Measurements from ENCODE around the gene USP17L15.
"Not testable (repeated sequence)": the region's sequence is repeated elsewhere in the genome, so short reads cannot be mapped to it uniquely, and the experiment has no call there.

Gene USP17L15

GRCh38 chr4:9234085-9234484 lies at the start of gene USP17L15:
Gene USP17L15 (plus strand): TSS chr4:9234385. CDS start chr4:9234385, 0 bp downstream.
- not testable (repeated sequence) for ATAC-seq

GRCh38 chr4:9210357-9210756 lies 23.8 kb upstream of the USP17L15 start, which contains the start of gene USP17L10:
Gene USP17L10 (plus strand): TSS chr4:9210657. CDS start chr4:9210657, 0 bp downstream.
- ATAC-seq, result not testable (repeated sequence)

- ATAC-seq, result not testable (repeated sequence)
Measured at GRCh38 chr4:9214701-9215100, 19.5 kb upstream of the USP17L15 start.

- not testable (repeated sequence) for ATAC-seq
Measured at GRCh38 chr4:9215105-9215504, 19.1 kb upstream of the USP17L15 start, which contains the start of gene USP17L11. Gene USP17L11 (plus strand): TSS chr4:9215405. CDS start chr4:9215405, 0 bp downstream.

- ATAC-seq, result not testable (repeated sequence)
Measured at GRCh38 chr4:9219852-9220251, 14.3 kb upstream of the USP17L15 start, which contains the start of gene USP17L12. Gene USP17L12 (plus strand): TSS chr4:9220152. CDS start chr4:9220152, 0 bp downstream.

GRCh38 chr4:9224596-9224995 lies 9.6 kb upstream of the USP17L15 start, which contains the start of gene USP17L13:
Gene USP17L13 (plus strand): TSS chr4:9224896. CDS start chr4:9224896, 0 bp downstream.
- not testable (repeated sequence) for ATAC-seq

GRCh38 chr4:9230249-9230648 lies 3.9 kb upstream of the USP17L15 start:
- ATAC-seq, result not testable (repeated sequence)

- ATAC-seq, result not testable (repeated sequence)
Measured at GRCh38 chr4:9238461-9238860, 4.3 kb downstream of the USP17L15 start.

GRCh38 chr4:9243579-9243978 lies 9.4 kb downstream of the USP17L15 start, which contains the start of gene USP17L17:
Gene USP17L17 (plus strand): TSS chr4:9243879. CDS start chr4:9243879, 0 bp downstream.
- not testable (repeated sequence) for ATAC-seq

GRCh38 chr4:9247953-9248680 lies 13.9 kb downstream of the USP17L15 start, which contains the start of gene USP17L18:
Gene USP17L18 (plus strand): TSS chr4:9248630. CDS start chr4:9248630, 0 bp downstream.
- ATAC-seq, result not testable (repeated sequence)

GRCh38 chr4:9253078-9253477 lies 18.9 kb downstream of the USP17L15 start, which contains the start of gene USP17L19:
Gene USP17L19 (plus strand): TSS chr4:9253378. CDS start chr4:9253378, 0 bp downstream.
- ATAC-seq, result not testable (repeated sequence)

GRCh38 chr4:9257824-9258223 lies 23.6 kb downstream of the USP17L15 start, which contains the start of gene USP17L20:
Gene USP17L20 (plus strand): TSS chr4:9258124. CDS start chr4:9258124, 0 bp downstream.
- ATAC-seq, result not testable (repeated sequence)

GRCh38 chr4:9262572-9262971 lies 28.4 kb downstream of the USP17L15 start, which contains the start of gene USP17L21:
Gene USP17L21 (plus strand): TSS chr4:9262872. CDS start chr4:9262872, 0 bp downstream.
- ATAC-seq, result not testable (repeated sequence)

- not testable (repeated sequence) for ATAC-seq
Measured at GRCh38 chr4:9267319-9267718, 33.1 kb downstream of the USP17L15 start, which contains the start of gene USP17L22. Gene USP17L22 (plus strand): TSS chr4:9267619. CDS start chr4:9267619, 0 bp downstream.

- not testable (repeated sequence) for ATAC-seq
Measured at GRCh38 chr4:9271719-9272118, 37.5 kb downstream of the USP17L15 start.

Measured in SK-N-SH treated with all-trans-retinoic acid at 6 μM for 48 hours (cell line).